HG02870 (cell line): Measurements from ENCODE around the gene PDCD10.

Experiments used
- ATAC-seq: cut with Tn5 transposase; IDR thresholded peaks from one replicate; pipeline ENCODE4 v1.9.1; 2021; ENCODE audit warnings: mild to moderate bottlenecking, moderate library complexity; ENCODE audit not compliant: unreplicated experiment

PDCD10 gene

DNA sequence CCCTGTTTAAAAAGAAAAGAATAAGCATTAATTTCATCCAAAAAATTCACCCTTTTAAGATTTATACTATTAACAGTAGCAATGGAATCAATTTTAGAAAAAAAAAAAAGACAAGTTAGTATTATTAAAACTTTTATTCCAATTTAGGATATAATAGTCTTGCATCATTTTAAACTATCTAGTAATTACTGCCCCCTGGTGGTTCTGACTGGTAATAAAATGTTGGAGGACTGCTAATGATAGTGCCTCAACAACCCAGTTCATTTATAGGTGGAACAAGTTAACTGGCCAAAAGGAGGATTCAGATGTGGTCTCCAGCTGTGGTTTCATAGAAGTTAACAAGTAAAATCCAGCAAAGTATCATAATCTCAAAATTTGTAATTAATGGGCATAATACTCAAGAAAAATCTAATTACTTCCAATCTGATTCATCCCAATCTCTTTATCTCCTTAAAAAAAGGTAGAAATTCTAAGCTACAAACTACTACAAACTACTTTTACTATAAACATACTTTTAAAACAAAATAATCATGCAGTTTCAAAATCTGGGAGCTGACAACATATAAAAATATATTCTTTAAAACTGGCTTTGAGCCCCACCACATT lies 50.2 kb downstream of the PDCD10 start:
- peak; percentile 75 for ATAC-seq

DNA sequence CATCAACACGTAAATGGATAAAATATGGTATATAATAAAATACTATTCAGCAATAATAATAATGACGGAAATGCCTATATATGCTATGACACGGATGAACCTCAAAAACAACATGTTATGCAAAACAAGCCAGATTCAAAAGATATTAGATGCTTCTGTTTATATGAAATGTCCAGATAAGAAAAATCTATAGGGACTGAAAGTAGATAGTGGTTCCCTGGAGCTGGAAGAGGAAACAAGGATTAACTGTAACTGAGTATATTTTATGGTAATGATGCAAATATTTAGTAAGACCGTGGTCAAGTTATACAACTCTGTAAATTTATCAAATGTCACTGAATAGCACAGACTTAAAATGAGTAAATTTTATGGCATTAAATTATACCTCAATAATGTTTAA lies 55.2 kb downstream of the PDCD10 start:
- no peak for ATAC-seq

DNA sequence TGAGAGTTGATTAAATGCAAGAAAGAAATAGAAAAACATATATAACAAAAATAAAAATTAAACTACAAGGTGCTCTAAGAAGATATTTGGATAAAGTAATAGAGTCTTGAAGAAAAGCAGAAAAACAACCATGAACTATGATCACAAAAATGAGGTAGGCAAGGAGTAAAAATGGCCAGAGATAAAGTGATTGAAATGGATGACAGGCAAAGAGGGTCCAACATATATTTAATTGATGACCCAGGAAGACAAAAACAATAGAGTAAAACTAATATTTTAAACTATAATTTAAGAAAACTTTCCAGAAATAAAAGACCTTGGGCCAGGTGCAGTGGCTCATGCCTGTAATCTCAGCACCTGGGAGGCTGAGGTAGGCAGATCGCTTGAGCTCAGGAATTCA lies 58.8 kb downstream of the PDCD10 start:
- ATAC-seq: no peak

DNA sequence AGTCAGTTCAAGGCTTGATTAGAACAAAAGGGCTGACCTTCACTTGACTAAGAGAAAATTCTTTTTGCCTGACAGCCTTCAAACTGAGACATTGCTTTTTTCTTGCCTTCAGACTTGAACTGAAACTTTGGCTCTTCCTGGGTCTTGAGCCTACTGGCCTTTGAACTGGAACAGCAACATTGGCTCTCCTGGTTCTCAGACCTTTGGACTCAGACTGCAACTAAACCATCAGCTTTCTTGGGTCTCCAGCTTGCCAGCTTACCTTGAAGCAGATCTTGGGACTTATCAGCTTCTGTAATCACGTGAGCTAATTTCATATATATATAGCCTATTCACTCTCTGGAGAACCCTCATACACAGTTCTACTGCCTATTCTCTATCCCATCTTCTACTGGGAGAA lies 61.5 kb downstream of the PDCD10 start:
- no peak for ATAC-seq

DNA sequence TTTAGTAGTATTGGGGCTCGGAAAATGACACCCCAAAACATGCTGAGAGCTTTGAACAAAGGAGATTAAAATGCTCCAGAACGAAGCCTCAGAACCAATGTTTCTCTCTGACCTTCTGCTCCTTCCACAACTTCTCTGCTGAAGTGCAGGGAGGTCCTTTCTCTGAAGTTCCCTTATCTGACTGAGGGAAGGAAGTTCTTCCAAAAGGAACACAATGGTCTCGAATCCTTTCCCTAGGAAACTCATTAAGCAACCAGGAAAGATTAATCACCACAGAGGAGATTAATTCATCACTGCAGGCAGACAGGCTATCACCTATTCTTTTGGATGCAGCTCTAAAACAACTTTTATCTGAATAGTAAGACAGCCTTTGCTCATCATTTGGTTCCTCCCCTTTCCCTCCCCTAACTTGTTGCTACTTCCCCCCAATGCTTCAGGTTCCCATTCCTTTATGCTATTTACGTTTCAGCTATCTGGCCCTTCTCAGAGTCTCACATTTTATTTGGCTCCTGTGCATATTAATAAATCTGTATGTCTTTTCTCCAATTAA lies 62.7 kb downstream of the PDCD10 start:
- ATAC-seq: no peak

- no peak for ATAC-seq
Measured at GRCh38 chr3:167669699-167670098, 65.0 kb downstream of the PDCD10 start.

- no peak for ATAC-seq
Measured at GRCh38 chr3:167668651-167669050, 66.0 kb downstream of the PDCD10 start.

DNA sequence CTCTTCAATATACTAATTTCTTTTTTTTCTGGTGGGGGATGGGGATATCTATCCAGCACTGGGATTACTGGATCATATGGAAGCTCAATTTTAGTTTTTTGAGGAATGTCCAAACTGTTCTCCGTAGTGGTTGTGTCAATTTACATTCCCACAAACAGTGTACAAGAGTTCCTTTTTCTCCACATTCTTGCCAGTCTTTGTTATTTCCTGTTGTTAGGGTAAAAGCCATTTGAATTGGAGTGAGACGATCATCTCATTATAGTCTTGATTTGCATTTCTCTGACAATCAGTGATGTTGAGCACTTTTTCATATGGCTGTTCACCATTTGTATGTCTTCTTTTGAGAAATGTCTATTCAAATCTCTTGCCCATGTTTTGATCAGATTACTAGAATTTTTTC lies 68.1 kb downstream of the PDCD10 start:
- no peak for ATAC-seq

- ATAC-seq: no peak
Measured at GRCh38 chr3:167662919-167663400, 71.7 kb downstream of the PDCD10 start.

- no peak for ATAC-seq
Measured at GRCh38 chr3:167657684-167658225, 76.9 kb downstream of the PDCD10 start.

DNA sequence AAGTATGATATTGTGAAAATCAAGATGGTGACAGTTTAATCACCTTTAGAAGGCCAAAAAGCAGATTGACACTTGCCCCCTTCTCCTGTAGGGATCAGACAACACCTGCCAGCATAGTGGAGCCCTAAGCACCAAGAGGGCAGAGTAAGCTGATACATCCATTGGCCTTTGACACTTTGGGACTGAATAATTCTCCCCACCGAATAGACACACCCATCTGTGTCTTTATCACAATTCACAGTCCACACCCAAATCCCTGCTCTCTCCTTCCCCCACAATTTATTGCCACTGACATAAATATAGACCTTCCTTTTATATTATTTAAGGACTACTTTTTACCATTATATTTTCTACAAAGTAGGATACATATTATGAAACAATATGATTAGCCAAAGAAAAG lies 77.9 kb downstream of the PDCD10 start:
- no peak for ATAC-seq

DNA sequence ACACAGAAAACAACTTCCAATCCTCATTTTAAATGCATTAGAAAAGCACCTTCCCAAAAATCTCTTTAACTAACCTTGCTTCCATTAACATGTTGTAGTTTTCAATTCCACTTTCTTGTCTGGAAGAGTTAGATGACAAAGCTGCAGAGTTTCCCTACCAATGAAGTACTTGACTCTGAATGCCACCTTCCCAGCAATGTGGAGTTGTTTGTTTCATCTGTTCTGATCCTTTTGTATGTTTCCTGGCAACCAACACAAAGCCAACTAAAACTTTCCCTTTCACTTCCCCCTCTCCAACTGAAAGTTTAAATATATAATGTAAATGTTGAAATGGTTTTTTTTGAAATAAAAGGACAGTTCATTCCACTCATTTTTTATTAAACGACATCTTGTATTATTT lies 80.9 kb downstream of the PDCD10 start, which contains the start of gene WDR49:
TSS of gene WDR49 (minus strand) at position 183 of the 400 bp plus-strand sequence. CDS start 517 bp downstream, outside the sequence.
- ATAC-seq: no peak

DNA sequence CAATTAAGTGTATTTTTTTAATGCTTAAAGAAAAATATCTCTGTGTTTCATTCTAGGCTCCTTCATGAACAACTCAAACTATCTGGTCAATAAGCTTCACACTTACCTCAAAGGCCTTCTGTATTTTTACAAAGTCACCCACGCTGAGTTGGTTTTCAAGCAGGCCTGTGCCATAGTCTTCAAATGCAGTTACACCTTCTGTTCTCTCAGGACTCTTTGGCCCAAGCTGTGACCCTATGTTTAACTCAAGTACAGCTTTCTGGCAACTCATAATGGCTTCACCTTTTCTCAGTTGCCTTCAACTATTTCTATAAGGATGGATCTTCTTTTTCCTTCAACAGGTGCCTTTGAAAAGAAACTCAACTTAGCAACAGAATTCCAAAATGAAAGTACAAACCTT lies 81.5 kb downstream of the PDCD10 start:
- ATAC-seq: no peak

DNA sequence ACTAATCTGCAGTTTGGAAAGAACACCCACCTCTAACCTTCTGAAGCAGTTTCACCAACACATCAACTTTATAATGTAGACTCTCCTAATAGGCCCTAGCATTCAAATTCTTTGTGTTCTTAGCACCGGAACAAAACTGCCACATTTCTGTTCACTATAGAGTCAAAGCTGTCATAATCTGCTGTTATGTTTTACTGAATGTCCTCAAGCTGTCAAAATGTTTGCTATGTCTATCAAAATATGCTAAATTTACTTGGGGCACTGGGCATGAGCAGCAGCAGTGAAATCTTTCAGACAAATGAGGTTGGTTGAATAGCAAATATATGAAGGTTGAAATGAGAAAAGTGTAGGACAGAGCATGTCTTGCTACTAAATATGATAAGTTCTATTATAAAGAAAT lies 82.9 kb downstream of the PDCD10 start:
- ATAC-seq: no peak

- ATAC-seq: no peak
Measured at GRCh38 chr3:167650459-167650858, 84.2 kb downstream of the PDCD10 start.

- ATAC-seq: no peak
Measured at GRCh38 chr3:167649746-167650145, 84.9 kb downstream of the PDCD10 start.

DNA sequence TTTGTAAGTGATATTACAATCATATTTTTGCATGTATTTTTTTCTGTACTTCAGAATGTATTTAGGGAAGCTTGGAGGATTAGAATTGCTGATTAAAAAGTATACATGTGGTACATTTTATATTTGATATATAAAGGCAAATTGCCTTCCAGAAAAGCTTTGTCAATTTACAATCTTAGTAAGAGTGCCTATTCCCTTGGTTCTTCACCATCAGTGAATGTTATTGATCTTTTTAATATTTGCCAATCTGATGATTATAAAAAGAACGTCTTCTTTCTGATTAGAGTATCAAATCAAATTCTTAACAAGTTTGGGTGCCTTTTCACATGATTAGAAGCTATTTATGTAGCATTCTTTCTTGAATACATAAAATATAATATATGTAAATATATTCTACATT lies 90.1 kb downstream of the PDCD10 start:
- ATAC-seq: no peak
